Stimulated activated CD4-positive, alpha-beta T cell treated with anti-CD3 and anti-CD28 coated beads, Interleukin-1b, Interleukin-23, amount 100 ng/mL, for 1 hour (primary cell): ENCODE data around the gene FAM111B.
"Not testable (repeated sequence)": the region's sequence is repeated elsewhere in the genome, so short reads cannot be mapped to it uniquely, and the experiment has no call there.

Source experiments
- DNase-seq, 2 donors: peaks; one replicate each; pipeline ENCODE4 v3.0.0-alpha.2; 2020; ENCODE audit warnings: low read depth in 2 of 2

Gene FAM111B

GRCh38 chr11:59106363-59107336, at the start of gene FAM111B:
FAM111B (plus strand) TSS chr11:59107237; CDS start chr11:59109626, 2,389 bp downstream.
- DNase-seq = no peak

- DNase-seq = peak; percentile 54 to 64
Observed at GRCh38 chr11:59058120-59059033, 48.7 kb upstream of the FAM111B start.

GRCh38 chr11:59060096-59060495, 46.9 kb upstream of the FAM111B start:
- DNase-seq = not testable (repeated sequence)

GRCh38 chr11:59062602-59063529, 44.2 kb upstream of the FAM111B start:
- no peak for DNase-seq

- not testable (repeated sequence) for DNase-seq
Observed at GRCh38 chr11:59063996-59064727, 42.9 kb upstream of the FAM111B start.

GRCh38 chr11:59069087-59069486, 38.0 kb upstream of the FAM111B start:
- DNase-seq = no peak

GRCh38 chr11:59076876-59077571, 30.0 kb upstream of the FAM111B start:
- no peak for DNase-seq

- no peak for DNase-seq
Observed at GRCh38 chr11:59078435-59078834, 28.6 kb upstream of the FAM111B start.

GRCh38 chr11:59079086-59079485, 28.0 kb upstream of the FAM111B start:
- DNase-seq = no peak

- DNase-seq = not testable (repeated sequence)
Observed at GRCh38 chr11:59080421-59080820, 26.6 kb upstream of the FAM111B start.

- DNase-seq = not testable (repeated sequence)
Observed at GRCh38 chr11:59081430-59082020, 25.5 kb upstream of the FAM111B start.

- DNase-seq = not testable (repeated sequence)
Observed at GRCh38 chr11:59086007-59086406, 21.0 kb upstream of the FAM111B start, which contains the start of gene GLYATL1B. GLYATL1B (plus strand) TSS chr11:59086307; CDS start chr11:59086307, 0 bp downstream.

GRCh38 chr11:59088162-59088561, 18.9 kb upstream of the FAM111B start:
- no peak for DNase-seq

- not testable (repeated sequence) for DNase-seq
Observed at GRCh38 chr11:59093576-59093975, 13.5 kb upstream of the FAM111B start.

- not testable (repeated sequence) for DNase-seq
Observed at GRCh38 chr11:59095225-59095624, 11.8 kb upstream of the FAM111B start.

GRCh38 chr11:59095972-59096575, 11.0 kb upstream of the FAM111B start:
- DNase-seq = not testable (repeated sequence)

- peak in 1 of 2 donors; percentile 53 for DNase-seq
Observed at GRCh38 chr11:59097113-59097708, 9.8 kb upstream of the FAM111B start.

- not testable (repeated sequence) for DNase-seq
Observed at GRCh38 chr11:59097938-59098337, 9.1 kb upstream of the FAM111B start.
